Measurements from ENCODE around the gene DGCR2.

DNA sequence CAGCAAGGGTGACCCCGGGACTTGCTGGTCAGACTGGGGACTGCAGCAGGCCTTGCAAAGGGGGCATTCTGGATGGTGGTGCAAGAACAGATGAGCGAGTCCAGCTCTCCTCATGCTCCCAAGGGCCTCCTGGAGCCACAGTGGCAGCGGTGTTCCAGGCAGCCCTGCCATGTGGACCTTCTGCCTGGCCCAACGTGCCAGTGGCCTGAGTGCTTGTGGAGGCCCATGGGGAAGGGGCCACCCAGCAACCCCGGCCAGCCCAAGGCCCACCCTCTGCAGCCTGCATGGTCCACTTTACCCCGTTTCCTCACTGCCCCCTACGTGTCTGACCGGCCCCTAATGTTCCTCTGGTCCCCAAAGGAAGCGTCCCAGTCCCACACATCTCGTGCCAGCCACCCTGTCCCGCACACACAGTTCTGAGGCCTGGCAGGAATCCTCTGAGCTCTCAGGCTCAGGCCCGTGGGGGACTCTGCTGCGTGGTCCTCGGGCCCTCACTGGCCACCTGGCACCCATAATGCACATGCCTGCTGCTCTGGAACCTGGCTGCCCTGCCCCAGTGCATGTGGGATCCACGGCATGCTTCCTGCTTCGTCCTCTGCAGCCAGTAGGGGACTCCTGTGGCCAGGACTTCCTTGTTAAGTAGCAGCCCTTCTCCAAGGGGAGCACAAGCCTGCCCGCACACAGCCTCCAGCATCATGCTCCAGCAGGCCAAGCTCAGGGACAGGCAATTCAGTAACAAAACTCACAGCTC is 85.5 kb downstream of the DGCR2 start:
- no peak for TF ChIP-seq EZH2 (IDR thresholded peaks at IDR 0.05; ENCODE audit: borderline replicate concordance, low read depth, low read length, poor library complexity, severe bottlenecking)
- TF ChIP-seq, protein P1, sequence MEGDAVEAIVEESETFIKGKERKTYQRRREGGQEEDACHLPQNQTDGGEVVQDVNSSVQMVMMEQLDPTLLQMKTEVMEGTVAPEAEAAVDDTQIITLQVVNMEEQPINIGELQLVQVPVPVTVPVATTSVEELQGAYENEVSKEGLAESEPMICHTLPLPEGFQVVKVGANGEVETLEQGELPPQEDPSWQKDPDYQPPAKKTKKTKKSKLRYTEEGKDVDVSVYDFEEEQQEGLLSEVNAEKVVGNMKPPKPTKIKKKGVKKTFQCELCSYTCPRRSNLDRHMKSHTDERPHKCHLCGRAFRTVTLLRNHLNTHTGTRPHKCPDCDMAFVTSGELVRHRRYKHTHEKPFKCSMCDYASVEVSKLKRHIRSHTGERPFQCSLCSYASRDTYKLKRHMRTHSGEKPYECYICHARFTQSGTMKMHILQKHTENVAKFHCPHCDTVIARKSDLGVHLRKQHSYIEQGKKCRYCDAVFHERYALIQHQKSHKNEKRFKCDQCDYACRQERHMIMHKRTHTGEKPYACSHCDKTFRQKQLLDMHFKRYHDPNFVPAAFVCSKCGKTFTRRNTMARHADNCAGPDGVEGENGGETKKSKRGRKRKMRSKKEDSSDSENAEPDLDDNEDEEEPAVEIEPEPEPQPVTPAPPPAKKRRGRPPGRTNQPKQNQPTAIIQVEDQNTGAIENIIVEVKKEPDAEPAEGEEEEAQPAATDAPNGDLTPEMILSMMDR (conservative IDR thresholded peaks at IDR 0.05; ENCODE audit: low read depth, low read length) = peak; percentile 27; the same call in 1 of the 2 replicates
